ENCODE measurements around the gene HSPBAP1. TPM values are rescaled to one million over a fixed set of nuclear protein-coding genes. Genes with fewer than 3 reads are reported as not detected.
"Not testable (repeated sequence)": the region's sequence is repeated elsewhere in the genome, so short reads cannot be mapped to it uniquely, and the experiment has no call there.

Gene HSPBAP1
- total RNA-seq, 2 experiments from 2014 or later: 4.0 to 4.2 TPM

- ATAC-seq: no peak
- no peak overlapping the region for H3K4me3 Mint-ChIP-seq
- H3K9me3 Mint-ChIP-seq: peaks cover 5% of the 10 kb centered on the region
- intact Hi-C loops (cut with micrococcal nuclease): no loop called here
- no peaks in the 10 kb centered on the region for H3K4me1 Mint-ChIP-seq (ENCODE audit: low read depth)
- no peak for TF ChIP-seq CTCF (IDR thresholded peaks at IDR 0.05)
- H3K27ac Mint-ChIP-seq: no peak overlapping the region
- no peak for DNase-seq
- no peaks in the 10 kb centered on the region for H3K27me3 Mint-ChIP-seq
- H3K36me3 Mint-ChIP-seq (ENCODE audit: low read depth): peaks cover 35% of the 10 kb centered on the region
- ChIA-PET POLR2A (no interaction called here), CTCF (interaction anchor here (0.8 to 1.6 kb wide), 2 partner anchors 8 to 10 kb away, joined by 3 to 6 read pairs; no protein-coding TSS in a partner anchor)
Observed at GRCh38 chr3:122745369-122746021, 48.1 kb downstream of the HSPBAP1 start.

GRCh38 chr3:122743581-122744120 lies 50.0 kb downstream of the HSPBAP1 start:
- TF ChIP-seq CTCF (IDR thresholded peaks at IDR 0.05): no peak
- POLR2A ChIA-PET: no interaction called here

GRCh38 chr3:122742234-122742633 lies 51.4 kb downstream of the HSPBAP1 start:
- POLR2A ChIA-PET: no interaction called here
- ATAC-seq (no peak), DNase-seq (no peak)
- H3K27ac Mint-ChIP-seq: no peak overlapping the region
- TF ChIP-seq CTCF (IDR thresholded peaks at IDR 0.05): no peak
- CTCF ChIA-PET: no interaction called here
- H3K4me3 Mint-ChIP-seq: no peak overlapping the region
- peaks cover 5% of the 10 kb centered on the region for H3K9me3 Mint-ChIP-seq
- H3K27me3 Mint-ChIP-seq: no peaks in the 10 kb centered on the region
- intact Hi-C loops (cut with micrococcal nuclease): no loop called here
- no peaks in the 10 kb centered on the region for H3K4me1 Mint-ChIP-seq (ENCODE audit: low read depth)
- H3K36me3 Mint-ChIP-seq (ENCODE audit: low read depth): peaks cover 45% of the 10 kb centered on the region

More at GRCh38 chr3:122743581-122744120, 50.0 kb downstream of the HSPBAP1 start:
- intact Hi-C loops (cut with micrococcal nuclease): no loop called here
- Mint-ChIP-seq H3K27ac (no peak overlapping the region), H3K36me3 (ENCODE audit: low read depth) (peaks cover 49% of the 10 kb centered on the region), H3K27me3 (no peaks in the 10 kb centered on the region), H3K4me3 (no peak overlapping the region), H3K4me1 (ENCODE audit: low read depth) (no peaks in the 10 kb centered on the region), H3K9me3 (peaks cover 5% of the 10 kb centered on the region)
- ATAC-seq (no peak), DNase-seq (no peak)
- CTCF ChIA-PET: interaction anchor here (0.7 to 1.5 kb wide), 2 partner anchors 11 to 58 kb away, joined by 3 to 4 read pairs; no protein-coding TSS in a partner anchor

- DNase-seq (no peak), ATAC-seq (no peak)
- Mint-ChIP-seq H3K27ac (no peak overlapping the region), H3K36me3 (ENCODE audit: low read depth) (peaks cover 37% of the 10 kb centered on the region), H3K4me3 (no peak overlapping the region), H3K27me3 (no peaks in the 10 kb centered on the region), H3K9me3 (peaks cover 5% of the 10 kb centered on the region), H3K4me1 (ENCODE audit: low read depth) (no peaks in the 10 kb centered on the region)
- no peak for TF ChIP-seq CTCF (IDR thresholded peaks at IDR 0.05)
- CTCF ChIA-PET: no interaction called here
- intact Hi-C loops (cut with micrococcal nuclease): no loop called here
- POLR2A ChIA-PET: no interaction called here
Observed at GRCh38 chr3:122739172-122739571, 54.5 kb downstream of the HSPBAP1 start.

GRCh38 chr3:122732682-122733525 lies 60.7 kb downstream of the HSPBAP1 start:
- intact Hi-C loops (cut with micrococcal nuclease); CTCF ChIA-PET; DNase-seq; H3K9me3 Mint-ChIP-seq; H3K27ac Mint-ChIP-seq; H3K27me3 Mint-ChIP-seq; ATAC-seq; H3K4me3 Mint-ChIP-seq; H3K4me1 Mint-ChIP-seq (ENCODE audit: low read depth): not testable (repeated sequence)
- peaks cover 33% of the 10 kb centered on the region for H3K36me3 Mint-ChIP-seq (ENCODE audit: low read depth)
- POLR2A ChIA-PET: interaction anchor here (0.6 kb wide), 1 partner anchor 80 kb away, joined by 3 read pairs; no protein-coding TSS in a partner anchor

Data from activated CD8-positive, alpha-beta T cell treated with anti-CD3 and anti-CD28 coated beads for 36 hours (primary cell).